ENCODE measurements around the gene SLF1. TPM values are rescaled to one million over a fixed set of nuclear protein-coding genes. Genes with fewer than 3 reads are reported as not detected.
A peak's percentile ranks its signal among the peaks of the same experiment; 100 is the strongest.

Gene SLF1
- total RNA-seq, 1 donor, result 16.0 TPM

- no peak for TF ChIP-seq CTCF (IDR thresholded peaks at IDR 0.05; ENCODE audit: insufficient read depth, low read depth, low read length)
- no peak for DNase-seq (ENCODE audit: low read depth)
- H3K4me3 ChIP-seq (ENCODE audit: low read depth, low read length), result no peak overlapping the region
These were observed 42.0 kb downstream of the SLF1 start for GRCh38 chr5:94660506-94660905.

GRCh38 chr5:94661086-94661485 is 42.6 kb downstream of the SLF1 start:
- H3K4me3 ChIP-seq (ENCODE audit: low read depth, low read length), result no peak overlapping the region
- no peak for DNase-seq (ENCODE audit: low read depth)
- TF ChIP-seq CTCF (IDR thresholded peaks at IDR 0.05; ENCODE audit: insufficient read depth, low read depth, low read length), result no peak

GRCh38 chr5:94667937-94668336 is 49.5 kb downstream of the SLF1 start:
- no peak overlapping the region for H3K4me3 ChIP-seq (ENCODE audit: low read depth, low read length)
- no peak for TF ChIP-seq CTCF (IDR thresholded peaks at IDR 0.05; ENCODE audit: insufficient read depth, low read depth, low read length)
- DNase-seq (ENCODE audit: low read depth), result no peak

GRCh38 chr5:94670726-94671125 is 52.3 kb downstream of the SLF1 start:
- no peak for TF ChIP-seq CTCF (IDR thresholded peaks at IDR 0.05; ENCODE audit: insufficient read depth, low read depth, low read length)
- no peak overlapping the region for H3K4me3 ChIP-seq (ENCODE audit: low read depth, low read length)
- DNase-seq (ENCODE audit: low read depth), result no peak

GRCh38 chr5:94672746-94673145 is 54.3 kb downstream of the SLF1 start:
- peak; percentile 9 for DNase-seq (ENCODE audit: low read depth)
- no peak for TF ChIP-seq CTCF (IDR thresholded peaks at IDR 0.05; ENCODE audit: insufficient read depth, low read depth, low read length)
- H3K4me3 ChIP-seq (ENCODE audit: low read depth, low read length), result no peak overlapping the region

- peak; percentile 7 for DNase-seq (ENCODE audit: low read depth)
- no peak overlapping the region for H3K4me3 ChIP-seq (ENCODE audit: low read depth, low read length)
- TF ChIP-seq CTCF (IDR thresholded peaks at IDR 0.05; ENCODE audit: insufficient read depth, low read depth, low read length), result no peak
These were observed 56.3 kb downstream of the SLF1 start for GRCh38 chr5:94674490-94675382.

All from fibroblast of villous mesenchyme (primary cell).